Ascending aorta (tissue), 2 donors: ENCODE results near the gene PEX16. TPM values are rescaled to one million over a fixed set of nuclear protein-coding genes. Genes with fewer than 3 reads are reported as not detected.

ENCODE experiments used
- DNase-seq, 2 donors: peaks; one replicate each; pipeline ENCODE4 v3.0.0-alpha.2; 2019; ENCODE audit warnings: low spot score in 2 of 2
- H3K27ac ChIP-seq, 2 donors: fragments of 200-600 bp; sonication (generic); one replicate each; pipeline ENCODE4 v1.5.1; 2016 to 2017; ENCODE audit warnings: mild to moderate bottlenecking in 1 of 2
- H3K27me3 ChIP-seq: fragments of 200-600 bp; sonication (generic); one replicate; pipeline ENCODE4 v1.5.1; 2017
- H3K36me3 ChIP-seq, 2 donors: fragments of 200-600 bp; sonication (generic); one replicate each; pipeline ENCODE4 v1.5.1; 2016
- H3K4me1 ChIP-seq, 2 donors: fragments of 200-600 bp; sonication (generic); one replicate each; pipeline ENCODE4 v1.5.1; 2016 to 2017; ENCODE audit warnings: mild to moderate bottlenecking in 1 of 2
- H3K4me3 ChIP-seq, 2 donors: fragments of 200-600 bp; sonication (generic); one replicate each; pipeline ENCODE4 v1.5.1; 2016 to 2017; ENCODE audit warnings: mild to moderate bottlenecking in 1 of 2
- H3K9me3 ChIP-seq, 2 donors: fragments of 200-600 bp; sonication (generic); one replicate each; pipeline ENCODE4 v1.5.1; 2016
- intact Hi-C: fragments of 100-400 bp; cut with DNase I; formaldehyde crosslinking; loops from one replicate; pipeline ENCODE4 v1.15.1; 2023
- total RNA-seq: library from RNA; depleted of rRNA; stranded (reverse); fragments of >200 nt; gene quantifications from one replicate; pipeline ENCODE4 v1.1.0, GENCODE V29; 2016
- TF ChIP-seq, protein P1 (sequence below), 3 experiments: fragments of 200-600 bp in 2 of 3; fragments of 450-650 bp in 1 of 3; sonication (generic) in 2 of 3; IDR thresholded peaks; one replicate each; pipeline ENCODE4 v1.5.1; 2016 to 2019; ENCODE audit warnings: antibody characterized with exemption in 3 of 3, mild to moderate bottlenecking in 1 of 3, moderate library complexity in 1 of 3

The PEX16 gene
- total RNA-seq, 1 donor from 2014 or later: 77.9 TPM

DNA sequence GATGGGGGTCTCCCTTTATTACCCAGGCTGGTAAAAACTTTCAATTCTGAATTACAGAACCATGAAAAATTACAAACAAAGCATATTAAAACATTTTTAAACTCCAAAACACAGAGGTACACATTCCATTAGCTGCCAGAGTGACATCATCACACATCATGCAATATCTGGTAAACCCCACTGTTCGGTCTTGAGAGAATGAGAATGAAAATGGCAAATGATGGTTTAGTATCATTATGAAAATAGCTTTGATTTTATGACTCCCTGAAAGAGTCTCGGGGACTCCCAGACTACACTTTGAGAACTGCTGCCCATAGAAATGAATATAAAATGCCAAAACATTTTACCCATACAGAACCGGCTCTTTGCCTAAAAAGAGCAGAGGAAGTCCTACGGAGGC, 23.6 kb upstream of the PEX16 start:
- TF ChIP-seq, protein P1, sequence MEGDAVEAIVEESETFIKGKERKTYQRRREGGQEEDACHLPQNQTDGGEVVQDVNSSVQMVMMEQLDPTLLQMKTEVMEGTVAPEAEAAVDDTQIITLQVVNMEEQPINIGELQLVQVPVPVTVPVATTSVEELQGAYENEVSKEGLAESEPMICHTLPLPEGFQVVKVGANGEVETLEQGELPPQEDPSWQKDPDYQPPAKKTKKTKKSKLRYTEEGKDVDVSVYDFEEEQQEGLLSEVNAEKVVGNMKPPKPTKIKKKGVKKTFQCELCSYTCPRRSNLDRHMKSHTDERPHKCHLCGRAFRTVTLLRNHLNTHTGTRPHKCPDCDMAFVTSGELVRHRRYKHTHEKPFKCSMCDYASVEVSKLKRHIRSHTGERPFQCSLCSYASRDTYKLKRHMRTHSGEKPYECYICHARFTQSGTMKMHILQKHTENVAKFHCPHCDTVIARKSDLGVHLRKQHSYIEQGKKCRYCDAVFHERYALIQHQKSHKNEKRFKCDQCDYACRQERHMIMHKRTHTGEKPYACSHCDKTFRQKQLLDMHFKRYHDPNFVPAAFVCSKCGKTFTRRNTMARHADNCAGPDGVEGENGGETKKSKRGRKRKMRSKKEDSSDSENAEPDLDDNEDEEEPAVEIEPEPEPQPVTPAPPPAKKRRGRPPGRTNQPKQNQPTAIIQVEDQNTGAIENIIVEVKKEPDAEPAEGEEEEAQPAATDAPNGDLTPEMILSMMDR (IDR thresholded peaks at IDR 0.05): no peak
- H3K9me3 ChIP-seq: no peaks in the 10 kb centered on the region
- no peak overlapping the region for H3K4me3 ChIP-seq
- no peaks in the 10 kb centered on the region for H3K27me3 ChIP-seq
- intact Hi-C loops: no loop called here
- no peak for DNase-seq
- H3K4me1 ChIP-seq: no peaks in the 10 kb centered on the region
- H3K36me3 ChIP-seq: peaks cover 37 to 70% of the 10 kb centered on the region in 2 donors
- H3K27ac ChIP-seq: no peak overlapping the region

DNA sequence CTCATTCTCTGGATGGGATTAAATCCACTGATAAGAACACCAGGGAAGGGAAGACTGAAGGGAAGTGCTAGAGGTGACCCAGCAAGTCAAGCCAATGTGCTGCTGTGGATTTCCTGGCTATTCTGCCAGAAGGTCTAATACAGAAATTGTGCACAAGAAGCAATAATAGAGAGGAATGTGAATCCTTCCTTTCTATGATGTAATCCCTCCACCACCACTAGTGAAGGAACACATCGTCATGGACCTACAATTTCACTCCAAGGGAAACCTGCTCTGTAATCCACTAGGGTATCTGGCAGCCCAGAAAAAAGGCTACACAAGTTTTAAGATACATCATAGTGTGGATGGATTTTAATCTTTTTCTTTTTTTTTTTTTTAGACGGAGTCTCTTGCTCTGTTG, 22.2 kb upstream of the PEX16 start:
- intact Hi-C loops: no loop called here
- Histone ChIP-seq H3K36me3 (peaks cover 36 to 70% of the 10 kb centered on the region in 2 donors), H3K27ac (no peak overlapping the region), H3K4me1 (no peaks in the 10 kb centered on the region), H3K9me3 (no peaks in the 10 kb centered on the region), H3K4me3 (no peak overlapping the region), H3K27me3 (no peaks in the 10 kb centered on the region)
- no peak for DNase-seq
- TF ChIP-seq, protein P1 (IDR thresholded peaks at IDR 0.05): no peak

DNA sequence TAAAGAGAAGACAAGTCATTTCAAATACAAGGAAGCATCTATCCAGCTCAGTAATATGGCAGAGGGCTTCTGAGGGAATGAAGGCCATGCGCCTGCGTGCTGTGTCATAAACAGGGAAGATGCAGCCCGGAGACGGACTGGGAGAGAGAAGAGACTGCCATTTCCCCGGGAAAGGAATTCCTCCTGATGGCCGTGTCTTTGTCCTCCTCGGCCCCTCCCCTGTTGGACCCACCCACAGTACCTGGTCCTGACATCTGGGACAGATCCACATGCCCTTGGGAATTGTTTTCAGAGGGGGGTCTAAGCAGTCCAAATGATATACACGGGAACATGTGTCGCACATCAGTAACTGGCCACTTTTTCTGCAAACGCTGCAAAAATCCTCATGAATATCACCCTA, 20.2 kb upstream of the PEX16 start:
- no peak overlapping the region for H3K4me3 ChIP-seq
- DNase-seq: no peak
- no peaks in the 10 kb centered on the region for H3K9me3 ChIP-seq
- intact Hi-C loops: no loop called here
- no peak overlapping the region for H3K27ac ChIP-seq
- H3K27me3 ChIP-seq: no peaks in the 10 kb centered on the region
- TF ChIP-seq, protein P1 (IDR thresholded peaks at IDR 0.05): no peak
- H3K36me3 ChIP-seq: peaks cover 40 to 69% of the 10 kb centered on the region in 2 donors
- no peaks in the 10 kb centered on the region for H3K4me1 ChIP-seq

DNA sequence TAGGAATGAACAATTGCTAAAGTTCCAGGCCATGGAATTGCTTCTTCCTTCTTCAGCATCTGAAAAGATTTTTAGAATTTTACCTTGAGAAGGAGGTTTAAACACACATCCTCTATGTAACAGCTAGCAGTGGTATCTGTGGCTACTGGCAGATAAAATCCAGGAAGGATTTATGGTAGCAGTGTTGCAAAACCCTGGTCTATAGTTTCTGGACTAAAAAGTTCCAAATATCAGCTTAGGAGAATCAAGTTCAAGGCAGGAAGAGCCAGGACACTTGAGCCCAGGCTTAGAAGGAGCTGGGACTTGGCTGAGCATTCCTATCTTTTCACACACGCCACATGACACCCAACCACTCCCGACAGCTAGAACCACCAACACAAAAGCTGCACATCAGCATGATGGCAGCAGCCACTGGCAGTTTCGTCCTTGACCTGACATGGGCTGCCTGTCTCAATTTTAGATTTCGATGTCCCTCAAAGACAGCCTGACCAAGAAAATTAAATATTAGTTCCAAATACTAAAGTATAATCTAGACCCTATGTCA, 18.9 kb upstream of the PEX16 start:
- H3K36me3 ChIP-seq: peaks cover 42 to 67% of the 10 kb centered on the region in 2 donors
- no peaks in the 10 kb centered on the region for H3K27me3 ChIP-seq
- intact Hi-C loops: no loop called here
- DNase-seq: no peak
- no peaks in the 10 kb centered on the region for H3K4me1 ChIP-seq
- no peak overlapping the region for H3K27ac ChIP-seq
- H3K9me3 ChIP-seq: no peaks in the 10 kb centered on the region
- TF ChIP-seq, protein P1 (IDR thresholded peaks at IDR 0.05): no peak
- no peak overlapping the region for H3K4me3 ChIP-seq

DNA sequence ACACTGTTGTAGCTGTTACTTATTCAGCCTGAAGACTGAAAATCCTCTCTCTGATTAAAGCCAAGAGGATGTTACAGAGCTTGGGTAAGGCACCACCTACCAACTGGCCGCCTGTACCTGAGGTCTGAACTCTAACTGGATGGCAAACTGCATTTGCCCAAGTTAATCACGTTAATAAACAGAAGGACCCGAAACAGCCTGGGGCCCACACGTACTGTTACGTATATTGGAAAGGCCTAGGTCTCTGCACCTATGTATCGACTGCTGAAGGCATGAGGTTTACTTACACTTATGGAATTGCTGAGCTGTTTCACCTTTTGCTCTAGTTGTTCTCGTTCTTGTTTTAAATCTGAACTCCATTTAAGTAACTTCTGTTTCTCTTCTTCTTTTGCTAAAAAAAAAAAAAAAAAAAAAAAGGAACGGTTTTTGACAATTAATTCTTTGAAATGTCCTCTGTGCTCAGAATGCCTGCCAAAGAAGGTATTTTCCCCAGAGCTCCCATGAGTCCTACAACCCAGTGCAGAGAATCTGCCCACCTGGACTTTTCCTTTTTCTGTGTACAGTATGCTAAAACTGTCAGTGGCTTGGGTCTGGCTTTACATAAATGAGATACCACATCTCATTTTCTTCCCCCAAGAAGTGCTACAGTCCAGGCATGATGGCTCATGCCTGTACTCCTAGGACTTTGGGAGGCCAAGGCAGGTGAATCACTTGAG, 17.8 kb upstream of the PEX16 start:
- intact Hi-C loops: no loop called here
- TF ChIP-seq, protein P1 (IDR thresholded peaks at IDR 0.05): no peak
- Histone ChIP-seq H3K4me3 (no peak overlapping the region), H3K27ac (no peak overlapping the region), H3K9me3 (no peaks in the 10 kb centered on the region), H3K27me3 (no peaks in the 10 kb centered on the region), H3K4me1 (no peaks in the 10 kb centered on the region), H3K36me3 (peaks cover 43 to 61% of the 10 kb centered on the region in 2 donors)
- DNase-seq: no peak
